OCI-LY1 (cell line): ENCODE data around the gene INPP5K.

ENCODE experiments used
- H2AFZ ChIP-seq: fragments of 200-600 bp; sonication (generic), shearing (Covaris generic); 2 replicates; pipeline ENCODE4 v1.6.0; 2014; ENCODE audit warnings: antibody characterized with exemption, mild to moderate bottlenecking, low read length
- H3F3A ChIP-seq: fragments of 200-600 bp; sonication (generic), shearing (Covaris generic); 2 replicates; pipeline ENCODE4 v1.6.0; 2014; ENCODE audit warnings: mild to moderate bottlenecking, antibody characterized with exemption, low read length, moderate library complexity; ENCODE audit not compliant: insufficient read depth
- H3K27ac ChIP-seq: fragments of 200-600 bp; sonication (generic); 2 replicates; pipeline ENCODE4 v1.5.1; 2014; ENCODE audit warnings: low read length, mixed run types, mild to moderate bottlenecking, low read depth; ENCODE audit not compliant: poor library complexity, severe bottlenecking
- H3K27me3 ChIP-seq: fragments of 200-600 bp; sonication (generic); 2 replicates; pipeline ENCODE4 v1.6.0; 2014; ENCODE audit warnings: antibody characterized with exemption, mild to moderate bottlenecking, low read length, moderate library complexity; ENCODE audit not compliant: insufficient read depth
- H3K36me3 ChIP-seq: fragments of 200-600 bp; sonication (generic); 2 replicates; pipeline ENCODE4 v1.6.1; 2014; ENCODE audit warnings: mild to moderate bottlenecking, antibody characterized with exemption, low read length, moderate library complexity, mixed read lengths; ENCODE audit not compliant: insufficient read depth
- H3K4me1 ChIP-seq: fragments of 200-600 bp; sonication (generic); 2 replicates; pipeline ENCODE4 v1.5.1; 2014; ENCODE audit warnings: mild to moderate bottlenecking, low read length, moderate library complexity; ENCODE audit not compliant: insufficient read depth, severe bottlenecking
- H3K4me2 ChIP-seq: fragments of 200-600 bp; sonication (generic), shearing (Covaris generic); 2 replicates; pipeline ENCODE4 v1.6.1; 2014; ENCODE audit warnings: low read length
- H3K4me3 ChIP-seq: fragments of 200-600 bp; sonication (generic); 2 replicates; pipeline ENCODE4 v1.5.1; 2014; ENCODE audit warnings: low read length, low read depth, mild to moderate bottlenecking, mixed read lengths; ENCODE audit not compliant: poor library complexity, severe bottlenecking
- H3K79me2 ChIP-seq: fragments of 200-600 bp; shearing (Covaris generic); 2 replicates; pipeline ENCODE4 v1.6.1; 2016; ENCODE audit warnings: mixed run types, low read length, mixed read lengths; ENCODE audit not compliant: insufficient read depth
- H3K9ac ChIP-seq: fragments of 200-600 bp; sonication (generic), shearing (Covaris generic); 2 replicates; pipeline ENCODE4 v1.6.1; 2014; ENCODE audit warnings: mild to moderate bottlenecking, low read length, mixed read lengths
- H3K9me2 ChIP-seq: fragments of 200-600 bp; sonication (generic), shearing (Covaris generic); 2 replicates; pipeline ENCODE4 v1.6.1; 2014; ENCODE audit warnings: low read depth, mild to moderate bottlenecking, low read length, mixed read lengths
- H3K9me3 ChIP-seq: fragments of 200-600 bp; shearing (Covaris generic); 2 replicates; pipeline ENCODE4 v1.6.1; 2014; ENCODE audit warnings: low read length, mixed read lengths
- H4K20me1 ChIP-seq: fragments of 200-600 bp; sonication (generic), shearing (Covaris generic); 2 replicates; pipeline ENCODE4 v1.6.0; 2016; ENCODE audit warnings: mild to moderate bottlenecking, low read length; ENCODE audit not compliant: insufficient read depth
- EZH2 ChIP-seq: fragments of 200-600 bp; sonication (generic), shearing (Covaris generic); IDR thresholded peaks from 2 replicates; pipeline ENCODE4 v1.8.0; 2017; ENCODE audit warnings: borderline replicate concordance, mixed run types, mild to moderate bottlenecking, antibody characterized with exemption, low read length, moderate library complexity, mixed read lengths
- TF ChIP-seq, protein P1 (sequence below): fragments of 200-600 bp; sonication (generic), shearing (Covaris generic); IDR thresholded peaks from 2 replicates; pipeline ENCODE4 v1.5.1; 2017; ENCODE audit warnings: mild to moderate bottlenecking, antibody characterized with exemption, low read length, moderate library complexity, mixed read lengths

The INPP5K gene

DNA sequence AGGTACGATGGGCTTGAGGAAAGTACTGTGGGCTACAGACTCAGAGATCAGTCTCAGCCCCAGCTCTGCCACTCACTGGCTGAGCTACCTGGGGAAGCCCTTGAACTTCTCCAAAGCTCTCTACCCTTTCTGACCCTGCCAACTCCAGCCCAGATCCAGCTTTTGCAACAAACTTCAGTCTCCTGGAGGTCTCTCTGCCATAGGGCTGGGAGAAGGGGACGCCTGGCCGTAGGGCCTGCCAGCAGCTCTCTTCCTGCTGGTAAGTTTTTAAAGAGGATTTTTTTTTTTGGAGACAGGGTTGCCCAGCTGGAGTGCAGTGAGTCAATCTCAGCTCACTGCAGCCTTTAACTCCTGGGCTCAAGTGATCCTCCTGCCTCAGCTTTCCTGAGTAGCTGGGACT, 11.5 kb downstream of the INPP5K start:
- Histone ChIP-seq H3K36me3 (peaks cover 16% of the 10 kb centered on the region; the same call in 1 of the 2 replicates), H3K27ac (no peak overlapping the region), H3K79me2 (no peaks in the 10 kb centered on the region), H3K27me3 (no peaks in the 10 kb centered on the region), H2AFZ (no peak overlapping the region), H3K9me3 (no peaks in the 10 kb centered on the region), H3K9ac (no peak overlapping the region), H3K4me1 (no peaks in the 10 kb centered on the region), H3F3A (no peaks in the 10 kb centered on the region), H3K9me2 (no peaks in the 10 kb centered on the region), H4K20me1 (no peaks in the 10 kb centered on the region), H3K4me2 (no peak overlapping the region), H3K4me3 (no peak overlapping the region)
- no peak for TF ChIP-seq EZH2
- TF ChIP-seq, protein P1, sequence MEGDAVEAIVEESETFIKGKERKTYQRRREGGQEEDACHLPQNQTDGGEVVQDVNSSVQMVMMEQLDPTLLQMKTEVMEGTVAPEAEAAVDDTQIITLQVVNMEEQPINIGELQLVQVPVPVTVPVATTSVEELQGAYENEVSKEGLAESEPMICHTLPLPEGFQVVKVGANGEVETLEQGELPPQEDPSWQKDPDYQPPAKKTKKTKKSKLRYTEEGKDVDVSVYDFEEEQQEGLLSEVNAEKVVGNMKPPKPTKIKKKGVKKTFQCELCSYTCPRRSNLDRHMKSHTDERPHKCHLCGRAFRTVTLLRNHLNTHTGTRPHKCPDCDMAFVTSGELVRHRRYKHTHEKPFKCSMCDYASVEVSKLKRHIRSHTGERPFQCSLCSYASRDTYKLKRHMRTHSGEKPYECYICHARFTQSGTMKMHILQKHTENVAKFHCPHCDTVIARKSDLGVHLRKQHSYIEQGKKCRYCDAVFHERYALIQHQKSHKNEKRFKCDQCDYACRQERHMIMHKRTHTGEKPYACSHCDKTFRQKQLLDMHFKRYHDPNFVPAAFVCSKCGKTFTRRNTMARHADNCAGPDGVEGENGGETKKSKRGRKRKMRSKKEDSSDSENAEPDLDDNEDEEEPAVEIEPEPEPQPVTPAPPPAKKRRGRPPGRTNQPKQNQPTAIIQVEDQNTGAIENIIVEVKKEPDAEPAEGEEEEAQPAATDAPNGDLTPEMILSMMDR: no peak

DNA sequence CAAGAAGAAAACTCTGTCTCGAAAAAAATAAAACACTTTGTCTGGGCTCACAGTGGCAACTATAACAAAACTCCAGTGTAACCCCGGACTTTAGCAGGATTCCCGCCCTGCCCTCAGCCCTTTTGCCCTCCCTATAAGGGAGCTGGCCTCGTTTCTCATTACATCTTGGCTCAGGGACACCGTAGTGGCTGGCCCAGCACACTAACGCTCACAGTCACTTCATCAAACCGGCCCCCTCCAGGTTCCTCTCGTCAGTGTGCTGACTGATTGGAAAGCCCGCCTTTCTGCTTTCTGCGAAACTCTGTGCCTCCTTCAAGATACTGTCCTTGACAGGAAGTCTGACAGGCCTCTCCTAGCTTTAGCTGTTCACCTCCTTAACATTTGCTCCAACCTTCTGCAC, 12.7 kb downstream of the INPP5K start:
- no peak overlapping the region for H2AFZ ChIP-seq
- H3K27ac ChIP-seq: no peak overlapping the region

DNA sequence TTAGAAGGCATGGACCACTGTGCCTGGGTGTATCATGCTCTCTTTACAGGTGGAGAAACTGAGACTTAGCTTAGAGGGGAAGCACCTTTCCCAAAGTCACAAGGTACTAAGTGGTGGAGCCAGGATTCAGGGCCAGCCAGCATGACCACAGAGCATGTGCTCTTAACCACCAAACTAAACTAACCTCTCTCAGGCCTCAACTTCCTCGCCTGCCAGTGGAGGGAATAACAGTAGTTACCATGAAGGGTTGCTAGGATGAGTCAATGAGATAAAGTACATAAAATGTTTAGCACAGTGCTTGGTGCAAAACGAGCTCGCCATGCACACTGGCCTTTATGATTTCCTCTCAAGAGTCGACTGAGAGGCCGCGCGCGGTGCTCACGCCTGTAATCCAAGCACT, 17.5 kb downstream of the INPP5K start:
- H3K4me3 ChIP-seq: no peak overlapping the region
- TF ChIP-seq, protein P1: no peak
- no peak for TF ChIP-seq EZH2
- H3K36me3 ChIP-seq: peaks cover 9% of the 10 kb centered on the region; the same call in 1 of the 2 replicates
- no peak overlapping the region for H3K27ac ChIP-seq
- no peaks in the 10 kb centered on the region for H4K20me1 ChIP-seq
- H2AFZ ChIP-seq: no peak overlapping the region
- no peak overlapping the region for H3K4me2 ChIP-seq
- no peaks in the 10 kb centered on the region for H3K27me3 ChIP-seq
- no peak overlapping the region for H3K9ac ChIP-seq
- no peaks in the 10 kb centered on the region for H3K79me2 ChIP-seq
- H3K4me1 ChIP-seq: no peaks in the 10 kb centered on the region
- H3K9me3 ChIP-seq: no peaks in the 10 kb centered on the region
- no peaks in the 10 kb centered on the region for H3K9me2 ChIP-seq
- H3F3A ChIP-seq: no peaks in the 10 kb centered on the region

More for the DNA sequence above, 12.7 kb downstream of the INPP5K start:
- Histone ChIP-seq H3K4me1 (no peaks in the 10 kb centered on the region), H3K27me3 (no peaks in the 10 kb centered on the region), H3K79me2 (no peaks in the 10 kb centered on the region), H3K9me3 (no peaks in the 10 kb centered on the region), H3K36me3 (peaks cover 7% of the 10 kb centered on the region; the same call in 1 of the 2 replicates), H3K9me2 (no peaks in the 10 kb centered on the region), H3K4me3 (no peak overlapping the region), H3K4me2 (no peak overlapping the region), H3K9ac (no peak overlapping the region), H4K20me1 (no peaks in the 10 kb centered on the region), H3F3A (no peaks in the 10 kb centered on the region)
- no peak for TF ChIP-seq EZH2
- TF ChIP-seq, protein P1: no peak
